GM18526 (cell line): ENCODE data around the gene TGM1.

Experiments
- POLR2A ChIP-seq: IDR thresholded peaks from 3 replicates; pipeline ENCODE4 v1.6.1; 2011; ENCODE audit not compliant: insufficient read length; ENCODE audit errors: extremely low read depth

Gene TGM1

GRCh38 chr14:24254630-24255392 is 8.2 kb downstream of the TGM1 start:
- no peak for TF ChIP-seq POLR2A

GRCh38 chr14:24253936-24254335 is 9.0 kb downstream of the TGM1 start:
- no peak for TF ChIP-seq POLR2A

- no peak for TF ChIP-seq POLR2A
These were observed 10.5 kb downstream of the TGM1 start for GRCh38 chr14:24252289-24253124.

- no peak for TF ChIP-seq POLR2A
These were observed 11.1 kb downstream of the TGM1 start for GRCh38 chr14:24251880-24252288.

- no peak for TF ChIP-seq POLR2A
These were observed 12.6 kb downstream of the TGM1 start for GRCh38 chr14:24250354-24250753.

- TF ChIP-seq POLR2A = no peak
These were observed 13.6 kb downstream of the TGM1 start for GRCh38 chr14:24249230-24250021.

GRCh38 chr14:24247422-24247821 is 15.6 kb downstream of the TGM1 start:
- TF ChIP-seq POLR2A = no peak

- no peak for TF ChIP-seq POLR2A
These were observed 16.2 kb downstream of the TGM1 start for GRCh38 chr14:24246765-24247212.

GRCh38 chr14:24243336-24243836 is 19.6 kb downstream of the TGM1 start:
- no peak for TF ChIP-seq POLR2A

GRCh38 chr14:24241829-24242443 is 21.0 kb downstream of the TGM1 start:
- no peak for TF ChIP-seq POLR2A

- no peak for TF ChIP-seq POLR2A
These were observed 22.7 kb downstream of the TGM1 start for GRCh38 chr14:24240110-24240918.

GRCh38 chr14:24238527-24239037 is 24.4 kb downstream of the TGM1 start:
- no peak for TF ChIP-seq POLR2A

GRCh38 chr14:24238123-24238522 is 24.9 kb downstream of the TGM1 start:
- no peak for TF ChIP-seq POLR2A

GRCh38 chr14:24237463-24237955 is 25.5 kb downstream of the TGM1 start:
- no peak for TF ChIP-seq POLR2A
